ENCODE results near the gene MZT1. TPM values are rescaled to one million over a fixed set of nuclear protein-coding genes. Genes with fewer than 3 reads are reported as not detected.

Gene MZT1
- total and polyA plus RNA-seq, 2 experiments from 2014 or later, result 35.0 to 52.3 TPM

- Histone ChIP-seq H3K79me2 (replicated peaks; ENCODE audit: insufficient read depth) (no peaks in the 10 kb centered on the region), H2AFZ (no peak overlapping the region), H4K20me1 (replicated peaks; ENCODE audit: insufficient read depth) (no peaks in the 10 kb centered on the region), H3K36me3 (ENCODE audit: insufficient read depth) (no peaks in the 10 kb centered on the region), H3F3A (replicated peaks; ENCODE audit: low read depth) (no peaks in the 10 kb centered on the region), H3K9me2 (ENCODE audit: insufficient read depth) (0 out of 2 replicates have a peak, but pooled peaks cover 10% of the 10 kb centered on the region), H3K4me3 (no peak overlapping the region), H3K27ac (ENCODE audit: low read depth) (no peak overlapping the region), H3K4me2 (no peak overlapping the region), H3K27me3 (ENCODE audit: insufficient read depth) (no peaks in the 10 kb centered on the region), H3K4me1 (ENCODE audit: insufficient read depth) (no peaks in the 10 kb centered on the region)
- TF ChIP-seq JUNB (IDR thresholded peaks at IDR 0.05; ENCODE audit: unreplicated experiment), result no peak
- no peak overlapping the region for H3K27ac Mint-ChIP-seq
- ATAC-seq (no peak), DNase-seq (ENCODE audit: low spot score) (no peak)
- peaks cover 13% of the 10 kb centered on the region for H3K9me3 Mint-ChIP-seq
- no peak overlapping the region for H3K4me3 Mint-ChIP-seq
- peaks cover 5% of the 10 kb centered on the region; the same call in 1 of the 3 replicates for H3K36me3 Mint-ChIP-seq (ENCODE audit: low read depth)
- H3K27me3 Mint-ChIP-seq (ENCODE audit: insufficient read depth, low read depth, poor library complexity), result peaks cover 1% of the 10 kb centered on the region
- H3K4me1 Mint-ChIP-seq, result no peaks in the 10 kb centered on the region
These were observed 40.7 kb downstream of the MZT1 start for GRCh38 chr13:72686766-72687165.

- Histone ChIP-seq H3F3A (replicated peaks; ENCODE audit: low read depth) (no peaks in the 10 kb centered on the region), H3K4me3 (no peak overlapping the region), H3K4me1 (ENCODE audit: insufficient read depth) (no peaks in the 10 kb centered on the region), H3K9me2 (ENCODE audit: insufficient read depth) (no peaks in the 10 kb centered on the region), H4K20me1 (replicated peaks; ENCODE audit: insufficient read depth) (no peaks in the 10 kb centered on the region), H2AFZ (no peak overlapping the region), H3K4me2 (no peak overlapping the region), H3K36me3 (ENCODE audit: insufficient read depth) (no peaks in the 10 kb centered on the region), H3K79me2 (replicated peaks; ENCODE audit: insufficient read depth) (no peaks in the 10 kb centered on the region), H3K27me3 (ENCODE audit: insufficient read depth) (no peaks in the 10 kb centered on the region), H3K27ac (ENCODE audit: low read depth) (no peak overlapping the region)
- DNase-seq (ENCODE audit: low spot score) (no peak), ATAC-seq (no peak)
- Mint-ChIP-seq H3K4me3 (no peak overlapping the region), H3K27ac (no peak overlapping the region), H3K36me3 (ENCODE audit: low read depth) (no peaks in the 10 kb centered on the region), H3K9me3 (no peaks in the 10 kb centered on the region; the same call in 2 of the 3 replicates), H3K27me3 (ENCODE audit: insufficient read depth, low read depth, poor library complexity) (no peaks in the 10 kb centered on the region), H3K4me1 (peaks cover 5% of the 10 kb centered on the region)
- no peak for TF ChIP-seq ZNF114 (CRISPR knock-in tag; IDR thresholded peaks at IDR 0.05)
- TF ChIP-seq ZNF462 (CRISPR knock-in tag; IDR thresholded peaks at IDR 0.05), result no peak
- TF ChIP-seq EZH2phosphoT487 (IDR thresholded peaks at IDR 0.05; ENCODE audit: unreplicated experiment), result no peak
- no peak for TF ChIP-seq REST (IDR thresholded peaks at IDR 0.05; ENCODE audit: unreplicated experiment)
- TF ChIP-seq ETS1 (IDR thresholded peaks at IDR 0.05), result no peak
- no peak for TF ChIP-seq CTCF (conservative IDR thresholded peaks at IDR 0.05; ENCODE audit: low read depth in 2 of 2)
- TF ChIP-seq NANOG (IDR thresholded peaks at IDR 0.05; ENCODE audit: borderline replicate concordance), result no peak
- no peak for TF ChIP-seq CREB1 (CRISPR knock-in tag; IDR thresholded peaks at IDR 0.05; ENCODE audit: low read depth)
- no peak for TF ChIP-seq EZH2 (IDR thresholded peaks at IDR 0.05; ENCODE audit: low read depth, unreplicated experiment)
These were observed 47.1 kb downstream of the MZT1 start for GRCh38 chr13:72680353-72680752.

Measured in GM23338 (cell line).